H1 (cell line): ENCODE measurements around the gene FGD4. TPM values are rescaled to one million over a fixed set of nuclear protein-coding genes. Genes with fewer than 3 reads are reported as not detected.

Experiments
- CTCF ChIA-PET: fragments of 300-600 bp; sonication (Branson Sonifier 250); formaldehyde crosslinking; loops from one replicate; lab custom pipeline; 2021; ENCODE audit not compliant: partially characterized antibody; lab: Charles Lee
- POLR2A ChIA-PET: fragments of 300-600 bp; sonication (Branson Sonifier 250); formaldehyde crosslinking; loops from one replicate; lab custom pipeline; 2021; ENCODE audit warnings: inconsistent platforms; ENCODE audit not compliant: partially characterized antibody; lab: Charles Lee
- DNase-seq, 2 experiments: peaks; one replicate each; pipeline versions ENCODE4 v3.0.0 to v3.0.0-alpha.2; 2010 to 2022; ENCODE audit warnings: low spot score in 2 of 2, low read depth in 1 of 2, mixed read lengths in 1 of 2
- FAIRE-seq: peaks from 2 replicates; lab custom pipeline; 2011; peaks lifted over from hg19 to GRCh38; lab: Jason Lieb, UNC
- H2AFZ ChIP-seq: 2 replicates; pipeline ENCODE4 v1.8.1; 2012; ENCODE audit warnings: low read length, inconsistent platforms
- H2AK5ac ChIP-seq: 2 replicates; pipeline ENCODE4 v1.6.1; 2013; ENCODE audit warnings: low read depth, low read length
- H2BK120ac ChIP-seq: replicated peaks from 2 replicates; pipeline ENCODE3; 2013; ENCODE audit warnings: low read depth, low read length, inconsistent platforms
- H2BK12ac ChIP-seq: 2 replicates; pipeline ENCODE4 v1.6.1; 2013; ENCODE audit warnings: low read depth, low read length
- H2BK15ac ChIP-seq: 2 replicates; pipeline ENCODE4 v1.6.1; 2013; ENCODE audit warnings: low read length
- H2BK20ac ChIP-seq: 2 replicates; pipeline ENCODE4 v1.6.1; 2013; ENCODE audit warnings: low read length
- H2BK5ac ChIP-seq: 2 replicates; pipeline ENCODE4 v1.6.1; 2013; ENCODE audit warnings: low read depth, low read length
- H3K14ac ChIP-seq: 2 replicates; pipeline ENCODE4 v1.6.1; 2013; ENCODE audit warnings: inconsistent platforms; ENCODE audit not compliant: insufficient read length
- H3K18ac ChIP-seq: 2 replicates; pipeline ENCODE4 v1.6.1; 2013; ENCODE audit warnings: low read length; ENCODE audit errors: extremely low read depth
- H3K23ac ChIP-seq: 2 replicates; pipeline ENCODE4 v1.6.1; 2013; ENCODE audit warnings: inconsistent platforms; ENCODE audit not compliant: insufficient read length
- H3K23me2 ChIP-seq: 2 replicates; pipeline ENCODE4 v1.6.1; 2013; ENCODE audit warnings: low read depth, low read length
- H3K27ac ChIP-seq: 2 replicates; pipeline ENCODE4 v1.6.1; 2011; ENCODE audit warnings: low read depth, low read length, inconsistent platforms
- H3K27me3 ChIP-seq, 4 experiments: replicated peaks in 1 of 4; 1 replicate in 1 of 4; 2 replicates in 3 of 4; pipeline versions ENCODE4 v1.6.1 to v1.8.1; 2011 to 2013; ENCODE audit warnings: low read length in 3 of 4, mild to moderate bottlenecking in 3 of 4, inconsistent platforms in 2 of 4, mixed read lengths in 2 of 4, moderate library complexity in 1 of 4; ENCODE audit not compliant: control insufficient read depth in 3 of 4, insufficient read depth in 3 of 4; ENCODE audit errors: extremely low read depth in 1 of 4
- H3K36me3 ChIP-seq, 4 experiments: 2 replicates each; pipeline versions ENCODE4 v1.6.1 to v1.8.1; 2011 to 2013; ENCODE audit warnings: mild to moderate bottlenecking in 4 of 4, low read length in 3 of 4, moderate library complexity in 2 of 4, control low read depth in 1 of 4, inconsistent platforms in 1 of 4; ENCODE audit not compliant: insufficient read depth in 4 of 4, control insufficient read depth in 2 of 4
- H3K4ac ChIP-seq: replicated peaks from 2 replicates; pipeline ENCODE3; 2013; ENCODE audit warnings: low read length, low read depth, mixed read lengths, inconsistent platforms; ENCODE audit not compliant: insufficient read length
- H3K4me1 ChIP-seq, 4 experiments: replicated peaks in 1 of 4; 1 replicate in 1 of 4; 2 replicates in 3 of 4; pipeline versions ENCODE4 v1.6.1 to v1.8.1; 2011 to 2013; ENCODE audit warnings: low read length in 3 of 4, inconsistent platforms in 2 of 4, mixed read lengths in 1 of 4; ENCODE audit not compliant: insufficient read depth in 4 of 4, control insufficient read depth in 3 of 4
- H3K4me2 ChIP-seq, 2 experiments: 2 replicates each; pipeline versions ENCODE4 v1.6.1 to v1.8.1; 2011 to 2013; ENCODE audit warnings: low read depth in 2 of 2, low read length in 2 of 2, control low read depth in 1 of 2, inconsistent platforms in 1 of 2, mild to moderate bottlenecking in 1 of 2; ENCODE audit not compliant: insufficient read depth in 1 of 2
- H3K4me3 ChIP-seq, 4 experiments: fragments of 200-600, 300-600 bp in 1 of 4; sonication (generic), shearing (Covaris generic), sonication (Bioruptor Twin) in 1 of 4; 2 replicates each; pipeline versions ENCODE4 v1.5.1 to v1.8.1; 2011 to 2016; ENCODE audit warnings: low read length in 4 of 4, low read depth in 3 of 4, control low read depth in 2 of 4, inconsistent platforms in 2 of 4, mild to moderate bottlenecking in 2 of 4, mixed read lengths in 1 of 4, moderate library complexity in 1 of 4; ENCODE audit not compliant: insufficient read depth in 2 of 4; ENCODE audit errors: extremely low read depth in 1 of 4
- H3K56ac ChIP-seq: replicated peaks from 2 replicates; pipeline ENCODE3; 2013; ENCODE audit warnings: low read depth, mild to moderate bottlenecking, mixed read lengths, low read length, inconsistent platforms; ENCODE audit not compliant: insufficient read length
- H3K79me1 ChIP-seq: 2 replicates; pipeline ENCODE4 v1.6.1; 2013; ENCODE audit warnings: low read depth, low read length, control low read depth
- H3K79me2 ChIP-seq, 2 experiments: 2 replicates each; pipeline versions ENCODE4 v1.6.1 to v1.8.1; 2012 to 2013; ENCODE audit warnings: low read length in 2 of 2, mild to moderate bottlenecking in 2 of 2, inconsistent platforms in 1 of 2; ENCODE audit not compliant: insufficient read depth in 2 of 2, control insufficient read depth in 1 of 2
- H3K9ac ChIP-seq, 4 experiments: replicated peaks in 1 of 4; 1 replicate in 1 of 4; 2 replicates in 3 of 4; pipeline versions ENCODE4 v1.6.1 to v1.8.1; 2011 to 2013; ENCODE audit warnings: low read depth in 3 of 4, low read length in 3 of 4, control low read depth in 2 of 4, mild to moderate bottlenecking in 2 of 4, moderate library complexity in 2 of 4, inconsistent platforms in 1 of 4; ENCODE audit errors: extremely low read depth in 1 of 4
- H3K9me3 ChIP-seq, 2 experiments: 2 replicates each; pipeline versions ENCODE4 v1.6.1 to v1.8.1; 2012 to 2013; ENCODE audit warnings: mild to moderate bottlenecking in 2 of 2, moderate library complexity in 2 of 2, control low read depth in 1 of 2, inconsistent platforms in 1 of 2, low read depth in 1 of 2, low read length in 1 of 2, mixed read lengths in 1 of 2; ENCODE audit not compliant: insufficient read depth in 2 of 2
- H4K20me1 ChIP-seq, 2 experiments: replicated peaks in 1 of 2; 2 replicates each; pipeline versions ENCODE3 to v1.8.1; 2011 to 2013; ENCODE audit warnings: inconsistent platforms in 2 of 2, low read length in 2 of 2, mild to moderate bottlenecking in 1 of 2; ENCODE audit not compliant: insufficient read depth in 2 of 2, control insufficient read depth in 1 of 2
- H4K5ac ChIP-seq: 2 replicates; pipeline ENCODE4 v1.6.1; 2013; ENCODE audit warnings: low read length, low read depth, mixed read lengths, inconsistent platforms; ENCODE audit not compliant: insufficient read length
- H4K8ac ChIP-seq: 2 replicates; pipeline ENCODE4 v1.8.0; 2013; ENCODE audit warnings: mild to moderate bottlenecking, moderate library complexity, low read length, inconsistent platforms; ENCODE audit not compliant: insufficient read depth; ENCODE audit errors: extremely low read depth
- H4K91ac ChIP-seq: replicated peaks from 2 replicates; pipeline ENCODE3; 2013; ENCODE audit warnings: low read length, mixed read lengths, inconsistent platforms; ENCODE audit not compliant: insufficient read length
- JUND ChIP-seq: IDR thresholded peaks from 2 replicates; pipeline ENCODE4 v1.6.1; 2011; ENCODE audit warnings: mild to moderate bottlenecking, improper control_type of control experiment, low read length
- POLR2A ChIP-seq, 2 experiments: IDR thresholded peaks; 1 replicate in 1 of 2; 2 replicates in 1 of 2; pipeline ENCODE4 v1.6.1; 2011; ENCODE audit warnings: low read depth in 2 of 2, low read length in 2 of 2, mild to moderate bottlenecking in 2 of 2; ENCODE audit errors: control extremely low read depth in 1 of 2
- RBBP5 ChIP-seq: IDR thresholded peaks from 2 replicates; pipeline ENCODE4 v1.7.1; 2012; ENCODE audit warnings: low read depth, mild to moderate bottlenecking, inconsistent platforms, low read length, moderate library complexity, borderline replicate concordance
- WGBS, 2 experiments: shearing (Covaris generic) in 1 of 2; methylation state at CpG; one replicate each; pipeline versions ENCODE4 v1.1.6 to v1.1.7; 2013 to 2015; ENCODE audit warnings: low lambda C conversion rate in 2 of 2, mixed read lengths in 2 of 2, inconsistent platforms in 1 of 2, low coverage in 1 of 2, missing lambda C conversion rate in 1 of 2; ENCODE audit not compliant: insufficient replicate concordance in 2 of 2, insufficient coverage in 1 of 2, insufficient read length in 1 of 2; ENCODE audit errors: extremely low coverage in 1 of 2, missing lambda C conversion rate in 1 of 2; 5-methylcytosine and 5-hydroxymethylcytosine counted together
- polyA plus RNA-seq, 7 experiments: library from polyadenylated mRNA; depleted of rRNA in 3 of 7; stranded (reverse) in 5 of 7; unstranded in 2 of 7; fragments of >200 nt in 5 of 7; fragments of 200-250 nt in 2 of 7; gene quantifications; 1 replicate in 5 of 7; 2 replicates in 1 of 7; 4 replicates in 1 of 7; pipeline versions ENCODE4 v1.2.1 to v1.2.3, GENCODE V29; 2011 to 2013; ENCODE audit warnings: missing spikeins in 2 of 7, mixed read lengths in 2 of 7
- total RNA-seq: library from RNA; stranded (reverse); fragmentation: NEBNext Ultra II Directional; extraction: Animal tissue kit (Norgen Biotek cat#: 25700); gene quantifications from 2 replicates; pipeline ENCODE4 v1.2.1, GENCODE V29; 2021

Gene FGD4
- total and polyA plus RNA-seq, 2 of the 8 experiments (the other 6 are each of a cell fraction or from before 2014, with no cell fraction given) = 8.5 to 48.2 TPM

- FAIRE-seq = no peak
- H2AK5ac ChIP-seq = no peak overlapping the region
- no peak overlapping the region for H3K56ac ChIP-seq
- ChIA-PET POLR2A (no interaction called here), CTCF (interaction anchor here (0.8 to 1.1 kb wide), 2 partner anchors 16 to 275 kb away, joined by 3 to 4 read pairs; no protein-coding TSS in a partner anchor)
- no peak overlapping the region for H4K8ac ChIP-seq
- H3K18ac ChIP-seq = no peak overlapping the region
- 97 to 100% methylated on average over 1 to 6 of the region's 6 CpGs for WGBS, 2 experiments
- TF ChIP-seq JUND (no peak), RBBP5 (no peak), POLR2A (IDR thresholded peaks at IDR 0.05; ENCODE audit: control extremely low read depth in 1 of 2, low read depth in 2 of 2, low read length in 2 of 2) (no peak)
- no peaks in the 10 kb centered on the region for H3K9me3 ChIP-seq
- H3K4ac ChIP-seq = no peak overlapping the region
- H3K79me2 ChIP-seq = no peaks in the 10 kb centered on the region
- H3K23me2 ChIP-seq = no peaks in the 10 kb centered on the region
- no peaks in the 10 kb centered on the region for H4K20me1 ChIP-seq
- DNase-seq = no peak
- no peak overlapping the region for H4K91ac ChIP-seq
- no peaks in the 10 kb centered on the region; the same call in 1 of the 2 replicates for H3K79me1 ChIP-seq
- H2BK120ac ChIP-seq = no peak overlapping the region
- no peak overlapping the region for H4K5ac ChIP-seq
- H3K23ac ChIP-seq = no peak overlapping the region
- H3K36me3 ChIP-seq = peaks cover 10 to 59% (median 24%) of the 10 kb centered on the region in 4 experiments
- no peak overlapping the region for H2BK12ac ChIP-seq
- no peak overlapping the region for H3K27ac ChIP-seq
- no peak overlapping the region for H3K14ac ChIP-seq
- H3K27me3 ChIP-seq = no peaks in the 10 kb centered on the region
- H3K4me2 ChIP-seq = no peak overlapping the region
- no peak overlapping the region for H3K4me3 ChIP-seq
- H2BK5ac ChIP-seq = no peak overlapping the region
- no peak overlapping the region for H2BK15ac ChIP-seq
- no peaks in the 10 kb centered on the region for H3K4me1 ChIP-seq
- no peak overlapping the region for H2AFZ ChIP-seq
- H2BK20ac ChIP-seq = no peak overlapping the region
- no peak overlapping the region for H3K9ac ChIP-seq
Observed at GRCh38 chr12:32641287-32641901, 242.0 kb downstream of the FGD4 start.
